Measurements from ENCODE around the gene SPECC1.
"Not testable (repeated sequence)": the region's sequence is repeated elsewhere in the genome, so short reads cannot be mapped to it uniquely, and the experiment has no call there.

Gene SPECC1

GRCh38 chr17:20071824-20072691 lies 62.9 kb downstream of the SPECC1 start:
- DNase-seq = no peak

- no peak for DNase-seq
Observed at GRCh38 chr17:20072692-20072992, 63.5 kb downstream of the SPECC1 start.

DNA sequence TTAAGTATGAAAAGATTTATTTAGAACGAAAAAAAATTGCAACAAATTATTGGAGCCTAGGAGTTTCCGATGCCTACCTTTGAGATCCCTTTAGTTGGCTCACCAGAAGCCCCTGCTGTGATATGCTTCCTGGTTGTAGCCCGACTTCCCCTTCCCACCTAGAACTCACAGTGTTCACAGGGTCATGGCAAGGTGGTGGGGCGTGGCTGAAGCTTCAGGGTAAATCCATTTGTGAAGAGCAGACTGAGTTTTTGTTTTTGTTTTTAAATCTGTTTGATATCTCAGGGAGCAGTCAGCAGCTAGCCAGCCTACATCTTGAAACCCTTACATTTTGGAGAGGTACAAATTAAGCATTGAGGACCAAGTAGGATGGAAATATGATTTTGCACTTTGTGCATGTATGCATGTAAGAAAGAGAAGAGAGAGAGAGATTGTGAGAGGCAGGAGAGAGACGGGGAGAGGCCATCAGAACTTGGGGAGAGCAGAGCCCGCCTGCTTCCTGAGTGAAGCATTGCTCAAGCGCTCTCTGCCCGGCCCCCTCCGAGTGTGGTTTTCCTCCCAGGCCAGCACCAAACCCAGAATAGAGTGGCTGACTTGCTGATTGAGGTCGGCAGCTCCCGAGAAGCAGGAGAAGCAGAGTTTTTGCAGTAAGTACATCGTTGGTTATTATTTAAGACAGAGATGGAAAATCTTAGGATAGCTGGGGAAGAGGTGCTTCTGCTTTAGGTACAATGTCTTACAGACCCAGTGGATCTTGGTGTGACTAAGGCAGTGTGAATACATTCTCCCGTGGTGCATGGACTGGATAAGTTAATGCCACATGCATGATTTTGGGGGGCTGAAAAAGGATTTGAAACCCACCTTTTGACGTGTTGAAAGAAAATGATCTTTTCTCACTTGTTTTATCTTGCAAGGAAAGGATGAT lies 64.2 kb downstream of the SPECC1 start:
- peak; percentile 82 for DNase-seq

- no peak for DNase-seq
Observed at GRCh38 chr17:20074001-20074400, 64.8 kb downstream of the SPECC1 start.

DNA sequence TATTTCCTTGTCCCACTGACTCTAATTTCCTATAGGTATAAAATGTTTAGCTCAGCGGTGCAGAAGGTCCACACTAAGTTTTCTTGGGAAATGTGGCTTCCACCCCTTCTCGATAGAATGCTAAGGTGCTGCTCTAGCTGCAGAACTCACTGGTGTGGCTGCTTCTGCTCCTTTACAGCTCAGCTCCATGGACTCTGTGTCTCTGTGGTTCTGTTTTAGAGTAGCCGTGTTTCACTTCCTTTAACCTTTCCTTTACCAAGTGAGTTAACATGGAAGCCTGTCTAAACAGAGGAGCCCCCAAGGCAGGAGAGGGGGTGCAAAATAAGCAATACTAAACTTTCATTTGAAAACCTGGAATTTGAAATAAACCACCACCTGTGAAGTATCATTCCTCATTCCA lies 65.3 kb downstream of the SPECC1 start:
- no peak for DNase-seq

GRCh38 chr17:20076137-20076536 lies 67.0 kb downstream of the SPECC1 start:
- DNase-seq = not testable (repeated sequence)

DNA sequence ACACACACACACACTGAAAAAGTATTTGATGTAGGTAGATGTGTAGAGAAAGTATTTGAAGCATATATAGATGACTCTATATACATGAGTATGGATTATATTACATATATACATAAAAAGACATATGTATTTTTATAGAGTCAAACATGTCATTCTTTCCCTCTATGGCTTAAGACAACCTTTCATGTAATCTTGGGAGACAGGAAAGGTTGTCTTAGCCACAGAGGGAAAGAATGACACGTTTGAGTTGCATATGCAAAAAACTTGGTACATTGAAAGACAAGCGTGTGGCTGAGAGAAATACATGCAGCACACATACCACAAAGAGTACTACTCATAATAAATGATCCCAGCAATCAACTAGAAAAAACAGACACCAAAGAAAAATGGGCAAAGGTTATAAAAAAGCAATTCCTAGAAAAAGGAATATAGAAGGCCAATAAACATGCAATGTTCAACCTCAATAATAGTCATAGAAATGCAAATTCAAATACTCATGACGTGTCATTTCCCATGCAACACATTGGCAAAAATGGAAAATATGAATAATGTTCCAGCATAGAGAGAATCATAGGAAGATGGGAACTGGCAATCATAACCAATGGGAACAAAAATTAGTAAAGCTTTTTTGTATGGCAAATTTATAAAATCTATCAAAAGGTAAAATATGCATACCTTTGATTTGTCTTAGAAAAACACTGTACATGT lies 69.0 kb downstream of the SPECC1 start:
- no peak for DNase-seq

GRCh38 chr17:20080513-20080912 lies 71.4 kb downstream of the SPECC1 start:
- no peak for DNase-seq

GRCh38 chr17:20083156-20083859 lies 74.1 kb downstream of the SPECC1 start:
- DNase-seq = no peak

DNA sequence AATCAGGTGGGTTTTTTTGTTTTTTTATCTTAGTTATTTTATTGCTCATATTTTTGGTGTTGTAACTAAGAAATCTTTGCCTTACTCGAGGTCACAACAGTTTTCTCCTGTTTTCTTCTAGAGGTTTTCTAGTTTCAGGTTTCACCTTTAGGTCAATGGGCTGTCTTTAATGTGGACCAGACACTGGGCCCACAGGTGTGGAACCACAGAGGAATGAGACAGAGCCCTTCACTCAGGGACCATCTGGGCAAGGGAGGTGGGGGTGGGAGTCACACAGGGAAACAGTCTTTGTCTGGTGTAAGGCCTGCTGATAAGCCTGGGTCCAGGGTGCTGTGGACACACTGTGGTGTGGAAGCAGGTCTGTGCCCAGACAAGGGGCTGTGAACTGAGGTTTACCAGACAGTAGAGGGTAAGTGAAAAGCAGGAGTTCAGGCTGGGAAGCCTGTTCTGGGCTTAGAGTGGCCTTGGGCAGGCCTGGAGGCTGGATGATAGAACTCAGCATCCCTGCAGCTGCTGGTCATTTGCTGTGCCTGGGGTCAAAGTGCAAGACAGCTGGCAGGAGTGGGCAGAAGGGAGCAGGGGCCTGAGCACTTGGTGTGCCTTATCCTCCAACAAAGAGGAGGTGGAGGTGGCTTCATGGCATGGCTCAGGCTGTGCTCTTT lies 75.6 kb downstream of the SPECC1 start:
- DNase-seq = no peak

- DNase-seq = no peak
Observed at GRCh38 chr17:20085283-20085845, 76.2 kb downstream of the SPECC1 start.

GRCh38 chr17:20086416-20087076 lies 77.4 kb downstream of the SPECC1 start:
- DNase-seq = no peak

DNA sequence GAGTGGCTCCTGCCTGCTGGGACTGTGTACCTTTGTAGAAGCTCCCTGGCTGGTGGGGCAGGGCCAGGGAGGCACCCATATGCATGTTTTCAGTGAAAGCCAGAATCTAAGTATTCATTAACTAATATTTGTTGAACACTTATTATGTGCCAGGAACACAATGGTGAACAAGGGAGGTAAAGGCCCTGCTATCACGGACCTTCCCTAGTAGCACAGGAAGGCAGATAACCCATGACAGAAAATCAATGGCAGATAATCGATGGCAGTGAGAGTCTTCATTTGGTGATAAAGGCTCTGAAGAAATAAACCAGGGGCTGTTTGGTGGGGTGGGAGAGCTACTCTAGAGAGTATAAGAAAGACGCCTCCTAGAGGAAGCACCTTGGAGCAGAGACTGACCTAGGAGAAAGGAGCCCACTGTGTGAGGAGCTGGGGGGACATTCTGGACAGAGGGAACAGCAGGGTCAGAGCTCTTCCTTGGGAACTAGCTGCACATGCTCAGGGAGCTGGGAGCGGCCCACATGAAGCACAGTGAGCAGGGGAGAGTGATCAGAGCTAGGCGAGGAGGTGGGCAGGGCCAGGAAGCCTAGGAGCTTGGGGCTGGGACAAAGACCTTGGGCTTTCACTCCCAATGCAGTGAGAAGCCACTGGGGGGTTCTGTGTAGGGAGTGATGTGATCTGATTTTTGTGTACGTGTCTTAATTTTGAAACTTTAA lies 78.5 kb downstream of the SPECC1 start:
- no peak for DNase-seq

DNA sequence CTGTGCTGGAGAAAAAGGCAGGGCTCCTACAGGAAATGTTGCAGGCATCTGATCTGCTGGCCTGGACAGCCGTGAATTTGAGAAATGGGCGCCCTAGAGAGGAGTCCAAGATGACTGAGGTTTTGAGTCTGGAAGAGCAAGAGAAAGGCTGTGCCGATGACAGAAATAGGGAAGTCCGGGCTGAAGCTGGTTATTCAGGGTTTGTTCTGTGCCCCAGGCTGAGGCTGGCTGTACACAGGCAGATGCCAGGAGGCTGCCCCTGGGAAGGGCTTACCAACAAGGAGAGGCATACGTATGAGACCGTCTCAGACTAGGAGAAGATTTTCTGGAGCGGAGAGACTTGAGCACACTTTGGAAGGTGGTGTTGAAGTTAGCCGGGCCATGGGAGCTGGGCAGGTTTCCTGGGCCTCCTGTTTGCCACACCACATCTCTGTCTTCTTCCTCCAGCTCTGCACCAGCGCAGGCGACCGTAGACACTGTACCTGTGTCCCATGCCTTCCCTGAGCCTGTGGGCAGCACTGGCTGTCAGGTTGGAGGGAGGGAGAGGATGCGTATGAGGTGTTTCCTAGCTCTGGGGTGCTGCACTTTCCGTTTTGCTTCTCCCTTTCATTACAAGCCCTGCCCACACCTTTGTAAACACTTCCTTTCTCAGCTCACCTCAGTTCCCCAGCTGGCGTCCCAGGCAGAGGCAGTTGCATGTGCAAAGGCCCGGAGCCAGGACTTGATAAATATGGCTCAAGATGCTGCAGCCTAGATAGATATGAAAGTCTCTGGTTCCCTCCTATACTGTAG lies 80.8 kb downstream of the SPECC1 start:
- no peak for DNase-seq

DNA sequence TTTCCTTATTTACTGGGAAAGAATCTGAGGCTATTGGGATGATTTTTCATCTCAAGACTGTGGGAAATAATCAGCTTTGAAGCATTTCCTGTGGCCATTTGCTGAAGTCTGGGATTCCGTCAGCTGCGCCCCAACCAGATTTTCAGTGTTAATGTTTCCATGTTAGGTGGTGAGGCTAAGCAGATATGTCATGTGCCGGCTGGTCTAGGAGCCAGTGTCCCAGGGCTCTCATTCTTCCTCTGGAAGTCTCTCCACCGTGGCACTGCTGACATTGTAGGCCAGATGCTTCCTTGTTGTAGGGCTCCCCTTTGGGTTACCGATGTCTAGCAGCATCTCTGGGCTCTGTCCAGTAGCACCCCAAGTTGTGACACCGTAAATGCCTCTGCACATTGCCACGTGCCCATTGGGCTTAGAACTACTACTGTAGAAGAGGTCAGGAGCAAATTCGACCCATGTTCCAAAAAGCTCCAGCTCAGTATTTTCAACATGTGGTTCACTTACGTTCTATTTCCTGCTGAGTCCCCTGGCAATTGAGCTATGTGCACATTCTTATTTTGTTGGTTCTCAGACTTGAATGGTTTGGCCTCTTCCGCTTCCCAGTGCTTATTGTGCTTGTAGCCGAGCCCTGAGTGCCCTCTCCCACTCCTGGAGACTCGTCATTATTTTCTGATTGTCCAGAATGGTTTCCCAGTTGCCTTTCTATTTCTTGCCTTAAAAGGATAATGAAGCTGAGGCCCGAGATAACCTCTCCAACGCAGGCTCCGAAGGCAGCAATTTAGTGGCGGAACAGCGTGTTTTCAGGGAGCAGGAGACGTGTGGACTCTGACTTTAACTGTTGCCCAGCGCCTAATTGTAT lies 82.2 kb downstream of the SPECC1 start:
- no peak for DNase-seq

DNA sequence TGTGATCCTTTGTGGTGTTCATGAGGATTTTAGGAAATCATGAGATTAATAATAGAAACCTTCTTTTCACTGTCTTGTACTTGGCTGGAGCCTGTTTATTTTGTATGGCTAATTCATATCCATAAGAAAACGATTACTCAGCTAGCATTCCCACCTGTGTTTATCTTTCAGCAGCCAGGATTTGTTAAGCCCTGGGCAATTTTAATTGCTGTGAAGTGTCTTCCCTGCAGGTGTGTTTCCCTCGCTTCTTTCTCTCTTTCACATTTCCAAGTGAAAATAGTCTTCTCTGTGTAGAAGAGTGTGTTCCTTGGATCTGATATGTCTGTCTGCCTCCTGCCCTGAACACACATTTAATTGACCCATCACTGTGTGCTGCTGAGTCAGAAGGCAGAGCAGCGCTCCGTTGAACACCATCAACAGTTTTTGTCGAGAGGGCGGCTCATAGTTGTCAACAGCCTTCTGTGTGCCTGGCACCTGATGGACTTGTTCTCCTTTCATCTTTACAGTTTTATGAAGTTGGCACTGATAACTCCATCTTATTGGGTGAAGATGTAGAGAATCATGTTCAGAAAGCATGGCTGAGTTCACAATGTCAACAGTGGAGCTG lies 83.2 kb downstream of the SPECC1 start:
- DNase-seq = no peak

DNA sequence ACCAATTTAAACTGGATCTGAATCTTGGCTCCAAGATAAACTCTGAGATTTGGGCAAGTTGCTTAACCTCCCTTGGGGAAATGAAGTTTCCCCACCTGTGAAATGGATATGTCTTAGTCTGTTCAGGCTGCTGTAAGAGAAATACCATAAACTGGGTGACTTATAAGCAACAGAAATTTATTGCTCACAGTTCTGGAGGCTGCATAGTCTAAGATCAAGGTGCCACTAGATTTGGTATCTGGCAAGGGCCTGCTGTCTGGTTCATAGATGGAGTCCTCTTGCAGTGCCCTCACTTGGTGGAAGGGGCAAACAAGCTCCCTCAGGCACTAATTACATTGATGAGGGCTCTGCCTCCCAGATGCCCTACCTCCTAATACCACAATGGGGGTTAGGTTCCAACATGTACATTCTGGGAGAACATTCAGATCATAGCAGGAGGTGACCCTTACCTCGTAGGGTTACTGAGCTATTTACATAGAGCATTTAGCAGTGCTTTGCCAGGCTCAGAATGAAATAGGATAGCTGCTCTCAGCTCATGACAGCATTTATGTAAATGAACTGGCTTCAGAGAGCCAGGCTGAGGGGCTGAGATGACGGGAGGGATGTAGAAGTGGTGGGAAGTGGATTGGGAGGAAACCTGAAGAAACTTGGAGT lies 83.9 kb downstream of the SPECC1 start:
- DNase-seq = no peak

DNA sequence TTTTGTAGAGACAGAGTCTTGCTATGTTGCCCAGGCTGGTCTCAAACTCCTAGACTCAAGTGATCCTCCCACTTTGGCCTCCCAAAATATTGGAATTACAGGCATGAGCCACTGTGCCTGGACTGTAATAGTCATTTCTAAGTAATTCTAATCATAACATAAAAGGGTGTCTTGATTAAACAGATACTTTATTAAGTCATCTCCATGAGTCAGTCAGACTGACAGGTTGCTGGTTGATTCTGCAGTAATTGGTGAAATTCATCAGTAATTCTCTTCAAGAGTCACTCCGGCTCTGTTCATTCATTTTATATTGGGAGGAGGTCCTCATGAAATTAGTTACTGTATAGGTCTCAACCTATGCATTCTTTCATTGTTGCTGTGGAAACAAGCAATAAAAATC lies 85.6 kb downstream of the SPECC1 start:
- DNase-seq = no peak

All from KG1 (cell line).